H9 (cell line): ENCODE data around the gene GRM1. TPM values are rescaled to one million over a fixed set of nuclear protein-coding genes. Genes with fewer than 3 reads are reported as not detected.

Experiments used
- DNase-seq: peaks from one replicate; pipeline ENCODE4 v3.0.0-alpha.2; 2017
- H2AFZ ChIP-seq: one replicate; pipeline ENCODE4 v1.6.1; 2013; ENCODE audit warnings: mild to moderate bottlenecking, low read length, control low read depth, moderate library complexity
- H2AK5ac ChIP-seq: 2 replicates; pipeline ENCODE4 v1.6.1; 2013; ENCODE audit warnings: low read length, control low read depth, mixed read lengths; ENCODE audit not compliant: insufficient read length
- H2BK120ac ChIP-seq: one replicate; pipeline ENCODE4 v1.6.1; 2013; ENCODE audit warnings: low read depth, mild to moderate bottlenecking, low read length, control low read depth, inconsistent platforms; ENCODE audit not compliant: poor library complexity, severe bottlenecking
- H2BK12ac ChIP-seq: 2 replicates; pipeline ENCODE4 v1.6.1; 2013; ENCODE audit warnings: low read length, control low read depth, mixed read lengths, low read depth; ENCODE audit not compliant: insufficient read length
- H2BK15ac ChIP-seq: 2 replicates; pipeline ENCODE4 v1.6.1; 2013; ENCODE audit warnings: low read depth, low read length, control low read depth
- H2BK20ac ChIP-seq: one replicate; pipeline ENCODE4 v1.6.1; 2013; ENCODE audit warnings: low read depth, mild to moderate bottlenecking, low read length, control low read depth, inconsistent platforms; ENCODE audit not compliant: poor library complexity, severe bottlenecking
- H2BK5ac ChIP-seq: 2 replicates; pipeline ENCODE4 v1.6.1; 2013; ENCODE audit warnings: low read length, control low read depth, mixed read lengths; ENCODE audit not compliant: insufficient read length
- H3K14ac ChIP-seq: 2 replicates; pipeline ENCODE4 v1.6.1; 2013; ENCODE audit warnings: low read length, control low read depth; ENCODE audit not compliant: insufficient read depth
- H3K18ac ChIP-seq: 2 replicates; pipeline ENCODE4 v1.6.1; 2013; ENCODE audit warnings: low read depth, mild to moderate bottlenecking, mixed read lengths, low read length, control low read depth; ENCODE audit not compliant: insufficient read length
- H3K23ac ChIP-seq: 2 replicates; pipeline ENCODE4 v1.6.1; 2013; ENCODE audit warnings: low read length, control low read depth, mixed read lengths, low read depth; ENCODE audit not compliant: insufficient read length
- H3K23me2 ChIP-seq: 2 replicates; pipeline ENCODE4 v1.6.1; 2013; ENCODE audit warnings: low read depth, mild to moderate bottlenecking, mixed read lengths, low read length, control low read depth; ENCODE audit not compliant: insufficient read length, poor library complexity, severe bottlenecking
- H3K27ac ChIP-seq: 2 replicates; pipeline ENCODE4 v1.5.1; 2013; ENCODE audit warnings: low read length, control low read depth, mixed read lengths, low read depth; ENCODE audit not compliant: insufficient read length
- H3K27me3 ChIP-seq: 2 replicates; pipeline ENCODE4 v1.6.1; 2013; ENCODE audit warnings: low read length, control low read depth, inconsistent platforms; ENCODE audit not compliant: insufficient read depth
- H3K4ac ChIP-seq: 2 replicates; pipeline ENCODE4 v1.6.1; 2013; ENCODE audit warnings: low read depth, mild to moderate bottlenecking, control low read depth, inconsistent platforms, low read length, moderate library complexity
- H3K4me1 ChIP-seq: 2 replicates; pipeline ENCODE4 v1.6.1; 2013; ENCODE audit warnings: low read length, control low read depth, inconsistent platforms; ENCODE audit not compliant: insufficient read depth
- H3K4me2 ChIP-seq: 2 replicates; pipeline ENCODE4 v1.6.1; 2013; ENCODE audit warnings: low read length, control low read depth, mixed read lengths; ENCODE audit not compliant: insufficient read length, insufficient read depth
- H3K56ac ChIP-seq: 2 replicates; pipeline ENCODE4 v1.6.1; 2013; ENCODE audit warnings: low read depth, mild to moderate bottlenecking, mixed read lengths, low read length, control low read depth; ENCODE audit not compliant: insufficient read length
- H3K79me1 ChIP-seq: 2 replicates; pipeline ENCODE4 v1.6.1; 2013; ENCODE audit warnings: low read depth, mild to moderate bottlenecking, moderate library complexity, low read length, control low read depth, inconsistent platforms; ENCODE audit not compliant: insufficient read depth, poor library complexity, severe bottlenecking
- H3K79me2 ChIP-seq: 2 replicates; pipeline ENCODE4 v1.6.1; 2013; ENCODE audit warnings: low read length, control low read depth, inconsistent platforms; ENCODE audit not compliant: insufficient read depth
- H3K9ac ChIP-seq: 2 replicates; pipeline ENCODE4 v1.6.1; 2013; ENCODE audit warnings: low read length, control low read depth, mixed read lengths; ENCODE audit not compliant: insufficient read length; ENCODE audit errors: extremely low read depth
- H3K9me3 ChIP-seq: one replicate; pipeline ENCODE4 v1.6.1; 2013; ENCODE audit warnings: low read depth, low read length, inconsistent platforms; ENCODE audit not compliant: control insufficient read depth
- H3T11ph ChIP-seq: one replicate; pipeline ENCODE4 v1.6.1; 2013; ENCODE audit warnings: mild to moderate bottlenecking, low read length, control low read depth, inconsistent platforms
- H4K20me1 ChIP-seq: one replicate; pipeline ENCODE4 v1.6.1; 2013; ENCODE audit not compliant: control insufficient read depth, insufficient read length, insufficient read depth
- H4K5ac ChIP-seq: 2 replicates; pipeline ENCODE4 v1.6.1; 2013; ENCODE audit warnings: low read depth, mild to moderate bottlenecking, mixed read lengths, low read length, control low read depth; ENCODE audit not compliant: insufficient read length
- H4K8ac ChIP-seq: replicated peaks from 2 replicates; pipeline ENCODE4 v1.6.1; 2013; ENCODE audit warnings: low read length, control low read depth, mixed read lengths, low read depth; ENCODE audit not compliant: insufficient read length
- H4K91ac ChIP-seq: 2 replicates; pipeline ENCODE4 v1.6.1; 2013; ENCODE audit warnings: low read depth, mild to moderate bottlenecking, moderate library complexity, mixed read lengths, low read length, control low read depth; ENCODE audit not compliant: insufficient read length
- H3K27ac Mint-ChIP-seq, 3 experiments: 2 replicates in 2 of 3; 3 replicates in 1 of 3; pipeline ENCODE4 v1.8.0; 2020 to 2021; ENCODE audit warnings: mixed read lengths in 3 of 3, mild to moderate bottlenecking in 1 of 3, moderate library complexity in 1 of 3
- H3K27me3 Mint-ChIP-seq: 2 replicates; pipeline ENCODE4 v1.8.0; 2021; ENCODE audit warnings: low read depth, mild to moderate bottlenecking, moderate library complexity, mixed read lengths
- H3K36me3 Mint-ChIP-seq, 3 experiments: 2 replicates in 2 of 3; 3 replicates in 1 of 3; pipeline ENCODE4 v1.8.0; 2020 to 2021; ENCODE audit warnings: low read depth in 3 of 3, mixed read lengths in 3 of 3; ENCODE audit not compliant: insufficient read depth in 1 of 3
- H3K4me1 Mint-ChIP-seq, 2 experiments: 2 replicates each; pipeline ENCODE4 v1.8.0; 2020; ENCODE audit warnings: mixed read lengths in 2 of 2
- H3K4me3 Mint-ChIP-seq, 2 experiments: 2 replicates in 1 of 2; 3 replicates in 1 of 2; pipeline ENCODE4 v1.8.0; 2020 to 2021; ENCODE audit warnings: mild to moderate bottlenecking in 2 of 2, mixed read lengths in 2 of 2, moderate library complexity in 1 of 2
- H3K9me3 Mint-ChIP-seq, 2 experiments: 2 replicates in 1 of 2; 3 replicates in 1 of 2; pipeline ENCODE4 v1.8.0; 2020; ENCODE audit warnings: mild to moderate bottlenecking in 2 of 2, mixed read lengths in 2 of 2, moderate library complexity in 1 of 2
- WGBS: extraction: QIAGEN DNeasy Blood & Tissue Kit; methylation state at CpG from one replicate; pipeline ENCODE4 v1.1.7; 2013; ENCODE audit warnings: missing lambda C conversion rate, low lambda C conversion rate, mixed read lengths; ENCODE audit not compliant: insufficient read length; ENCODE audit errors: extremely low coverage; 5-methylcytosine and 5-hydroxymethylcytosine counted together
- total RNA-seq: library from RNA; stranded (reverse); gene quantifications from 2 replicates; pipeline ENCODE4 v1.2.1, GENCODE V29; 2021
- TF ChIP-seq, protein P1 (sequence below): fragments of 200-600 bp; sonication (generic); conservative IDR thresholded peaks from 3 replicates; pipeline ENCODE4 v1.8.0; 2021; ENCODE audit warnings: antibody characterized with exemption, mild to moderate bottlenecking

Gene GRM1
- total RNA-seq, 1 experiment from 2014 or later: 0.39 TPM

DNA sequence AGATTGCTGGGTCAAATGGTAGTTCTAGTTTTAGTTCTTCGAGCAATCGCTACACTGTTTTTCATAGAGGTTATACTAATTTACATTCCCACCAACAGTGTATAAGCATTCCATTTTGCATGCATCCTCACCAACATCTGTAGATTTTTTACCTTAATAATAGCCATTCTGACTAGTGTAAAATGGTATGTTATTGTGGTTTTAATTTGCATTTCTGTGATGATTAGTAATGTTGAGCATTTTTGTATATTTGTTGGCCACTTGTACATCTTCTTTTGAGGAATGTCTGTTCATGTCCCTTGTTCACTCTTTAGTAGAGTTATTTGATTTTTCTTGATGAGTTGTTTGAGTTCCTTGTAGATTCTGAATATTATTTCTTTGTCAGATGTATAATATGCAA lies 236.2 kb downstream of the GRM1 start:
- Histone ChIP-seq H3K56ac (no peak overlapping the region), H3T11ph (no peak overlapping the region), H3K4ac (no peak overlapping the region), H2BK15ac (no peak overlapping the region), H2BK20ac (no peak overlapping the region), H2AK5ac (no peak overlapping the region), H4K5ac (no peak overlapping the region), H2AFZ (no peak overlapping the region), H2BK12ac (no peak overlapping the region), H3K9me3 (no peaks in the 10 kb centered on the region), H3K18ac (no peak overlapping the region), H3K79me2 (no peaks in the 10 kb centered on the region), H3K4me2 (no peak overlapping the region), H3K27ac (no peak overlapping the region), H3K23me2 (no peaks in the 10 kb centered on the region), H3K14ac (no peak overlapping the region), H3K9ac (no peak overlapping the region), H4K8ac (no peak overlapping the region), H3K4me1 (no peaks in the 10 kb centered on the region; the same call in 1 of the 2 replicates), H2BK120ac (no peak overlapping the region), H4K91ac (no peak overlapping the region), H4K20me1 (no peaks in the 10 kb centered on the region), H2BK5ac (no peak overlapping the region), H3K27me3 (no peaks in the 10 kb centered on the region), H3K23ac (no peak overlapping the region), H3K79me1 (no peaks in the 10 kb centered on the region)
- H3K9me3 Mint-ChIP-seq: peaks cover 0 to 3% of the 10 kb centered on the region in 2 experiments; a peak in 2 of 5 replicates
- peaks cover 6 to 7% of the 10 kb centered on the region in 2 experiments for H3K4me1 Mint-ChIP-seq
- H3K27me3 Mint-ChIP-seq: no peaks in the 10 kb centered on the region
- no CpG with 5 or more reads among the region's 2 CpGs for WGBS
- no peak overlapping the region for H3K27ac Mint-ChIP-seq
- H3K36me3 Mint-ChIP-seq: 0 out of 7 replicates have a peak, but pooled peaks cover 0 to 4% (median 0%) of the 10 kb centered on the region in 3 experiments
- no peak overlapping the region for H3K4me3 Mint-ChIP-seq
- DNase-seq: no peak
- TF ChIP-seq, protein P1, sequence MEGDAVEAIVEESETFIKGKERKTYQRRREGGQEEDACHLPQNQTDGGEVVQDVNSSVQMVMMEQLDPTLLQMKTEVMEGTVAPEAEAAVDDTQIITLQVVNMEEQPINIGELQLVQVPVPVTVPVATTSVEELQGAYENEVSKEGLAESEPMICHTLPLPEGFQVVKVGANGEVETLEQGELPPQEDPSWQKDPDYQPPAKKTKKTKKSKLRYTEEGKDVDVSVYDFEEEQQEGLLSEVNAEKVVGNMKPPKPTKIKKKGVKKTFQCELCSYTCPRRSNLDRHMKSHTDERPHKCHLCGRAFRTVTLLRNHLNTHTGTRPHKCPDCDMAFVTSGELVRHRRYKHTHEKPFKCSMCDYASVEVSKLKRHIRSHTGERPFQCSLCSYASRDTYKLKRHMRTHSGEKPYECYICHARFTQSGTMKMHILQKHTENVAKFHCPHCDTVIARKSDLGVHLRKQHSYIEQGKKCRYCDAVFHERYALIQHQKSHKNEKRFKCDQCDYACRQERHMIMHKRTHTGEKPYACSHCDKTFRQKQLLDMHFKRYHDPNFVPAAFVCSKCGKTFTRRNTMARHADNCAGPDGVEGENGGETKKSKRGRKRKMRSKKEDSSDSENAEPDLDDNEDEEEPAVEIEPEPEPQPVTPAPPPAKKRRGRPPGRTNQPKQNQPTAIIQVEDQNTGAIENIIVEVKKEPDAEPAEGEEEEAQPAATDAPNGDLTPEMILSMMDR: no peak
